ENCODE measurements around the gene CMTM7.
"Not testable (repeated sequence)": the region's sequence is repeated elsewhere in the genome, so short reads cannot be mapped to it uniquely, and the experiment has no call there.

- not testable (repeated sequence) for TF ChIP-seq CTCF, POLR2A (IDR thresholded peaks at IDR 0.05)
Observed at GRCh38 chr3:32439421-32439820, 47.8 kb downstream of the CMTM7 start.
